ENCODE results near the gene SH2D7. TPM values are rescaled to one million over a fixed set of nuclear protein-coding genes. Genes with fewer than 3 reads are reported as not detected.

Gene SH2D7
- total and polyA plus RNA-seq, 5 donors, result 0.02 TPM; not detected in 4

DNA sequence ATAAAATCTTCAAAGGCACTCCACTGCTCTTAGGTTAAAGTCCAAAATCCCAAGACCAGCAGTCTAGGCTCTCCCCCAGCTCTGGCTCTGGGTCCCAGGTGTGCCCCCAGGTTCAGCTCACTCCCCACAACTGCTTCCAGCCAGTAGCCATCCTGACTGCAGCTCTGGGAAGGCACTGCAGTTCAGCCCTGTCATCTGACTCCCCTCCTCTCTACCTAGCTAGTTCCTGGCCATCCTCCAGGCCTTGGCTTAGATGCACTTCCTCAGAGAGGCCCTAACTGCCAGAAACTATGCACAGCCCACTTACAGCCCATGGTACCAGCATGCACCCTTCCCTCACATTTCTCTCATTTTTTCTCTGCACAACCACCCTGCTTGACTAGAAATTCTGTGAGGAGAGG lies 40.4 kb upstream of the SH2D7 start:
- ATAC-seq (peak in 1 of 2 donors; percentile 38), DNase-seq (peak in 1 of 3 donors; percentile 63)
- Histone ChIP-seq H3K27ac (ENCODE audit: low read length) (peak overlapping the region; percentile 61), H3K4me3 (ENCODE audit: low read length) (no peak overlapping the region), H3K27me3 (ENCODE audit: control insufficient read depth, insufficient read depth) (no peaks in the 10 kb centered on the region), H3K9me3 (ENCODE audit: control insufficient read depth, low read length) (no peaks in the 10 kb centered on the region), H3K4me1 (ENCODE audit: control insufficient read depth, insufficient read depth, low read length) (peaks cover 17% of the 10 kb centered on the region)
- intact Hi-C loops (cut with DNase I), result no loop called here

DNA sequence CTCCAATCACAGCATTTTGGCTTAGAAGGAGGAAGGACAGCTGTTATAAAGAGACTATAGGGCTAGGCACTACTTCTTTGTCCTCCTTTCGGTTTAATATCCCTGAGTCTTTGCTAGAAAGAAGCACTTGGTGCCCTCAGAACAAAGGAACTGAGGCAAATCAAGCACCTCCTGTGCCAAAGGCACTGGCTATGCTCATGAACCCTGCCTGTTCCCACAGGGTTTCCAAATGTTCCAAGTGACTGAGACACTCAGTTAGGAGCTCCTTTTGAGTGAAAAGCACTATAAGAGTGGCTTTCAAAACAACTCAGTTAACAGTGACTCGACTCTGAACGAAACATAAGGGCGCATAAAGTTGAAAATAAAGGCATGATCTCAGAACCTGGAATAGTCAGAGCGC lies 39.8 kb upstream of the SH2D7 start:
- no peak for ATAC-seq
- DNase-seq, result no peak
- 87% methylated on average over 5 of the region's 5 CpGs for WGBS
- H3K9me3 ChIP-seq (ENCODE audit: control insufficient read depth, low read length), result no peaks in the 10 kb centered on the region
- H3K27me3 ChIP-seq (ENCODE audit: control insufficient read depth, insufficient read depth), result no peaks in the 10 kb centered on the region
- no peak overlapping the region for H3K27ac ChIP-seq (ENCODE audit: low read length)
- intact Hi-C loops (cut with DNase I), result no loop called here
- no peak overlapping the region for H3K4me3 ChIP-seq (ENCODE audit: low read length)
- H3K4me1 ChIP-seq (ENCODE audit: control insufficient read depth, insufficient read depth, low read length), result peaks cover 16% of the 10 kb centered on the region

DNA sequence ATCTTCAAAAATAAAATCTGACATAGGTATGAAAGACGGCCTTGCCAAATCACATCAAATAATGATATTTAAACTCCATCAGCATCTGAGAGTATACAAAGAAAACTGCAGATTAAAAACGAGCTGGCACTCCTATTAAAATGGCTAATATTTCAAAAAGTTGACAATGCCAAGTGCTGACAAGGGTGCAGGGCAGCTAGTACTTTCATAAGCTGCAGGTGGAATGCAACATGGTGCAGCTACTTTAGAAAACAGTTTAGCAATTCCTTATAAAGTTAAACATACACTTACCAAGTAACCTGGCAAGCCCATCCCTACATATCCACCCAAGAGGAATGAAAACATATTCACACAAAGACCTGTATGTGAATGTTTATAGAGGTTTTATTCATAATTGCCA lies 37.8 kb upstream of the SH2D7 start:
- no peaks in the 10 kb centered on the region for H3K27me3 ChIP-seq (ENCODE audit: control insufficient read depth, insufficient read depth)
- DNase-seq (no peak), ATAC-seq (no peak)
- intact Hi-C loops (cut with DNase I), result no loop called here
- no peak overlapping the region for H3K4me3 ChIP-seq (ENCODE audit: low read length)
- H3K27ac ChIP-seq (ENCODE audit: low read length), result no peak overlapping the region
- peaks cover 13% of the 10 kb centered on the region for H3K4me1 ChIP-seq (ENCODE audit: control insufficient read depth, insufficient read depth, low read length)
- H3K9me3 ChIP-seq (ENCODE audit: control insufficient read depth, low read length), result no peaks in the 10 kb centered on the region
- WGBS, result 89% methylated on average over 2 of the region's 2 CpGs

DNA sequence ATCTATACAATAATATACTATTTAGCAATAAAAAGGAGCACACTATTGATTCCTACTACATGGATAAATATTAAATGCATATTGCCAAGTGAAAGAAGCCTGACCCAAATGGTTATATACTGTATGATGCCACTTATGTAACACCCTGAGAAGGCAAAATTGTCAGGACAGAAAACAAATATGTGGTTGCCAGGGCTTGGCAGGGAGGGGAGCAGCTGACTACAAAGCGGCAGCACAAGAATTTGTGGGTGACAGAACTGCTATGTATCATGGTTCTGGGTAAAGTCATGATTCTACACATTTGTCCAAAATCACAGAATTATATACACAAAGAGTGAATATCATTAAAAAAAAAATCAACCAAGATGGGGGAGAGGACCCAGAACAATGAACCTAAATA lies 37.4 kb upstream of the SH2D7 start:
- DNase-seq, result no peak
- ATAC-seq, result no peak
- Histone ChIP-seq H3K4me3 (ENCODE audit: low read length) (no peak overlapping the region), H3K4me1 (ENCODE audit: control insufficient read depth, insufficient read depth, low read length) (peaks cover 16% of the 10 kb centered on the region), H3K27me3 (ENCODE audit: control insufficient read depth, insufficient read depth) (no peaks in the 10 kb centered on the region), H3K9me3 (ENCODE audit: control insufficient read depth, low read length) (no peaks in the 10 kb centered on the region), H3K27ac (ENCODE audit: low read length) (no peak overlapping the region)
- WGBS, result 88% methylated on average over 1 of the region's 1 CpG
- intact Hi-C loops (cut with DNase I), result no loop called here

DNA sequence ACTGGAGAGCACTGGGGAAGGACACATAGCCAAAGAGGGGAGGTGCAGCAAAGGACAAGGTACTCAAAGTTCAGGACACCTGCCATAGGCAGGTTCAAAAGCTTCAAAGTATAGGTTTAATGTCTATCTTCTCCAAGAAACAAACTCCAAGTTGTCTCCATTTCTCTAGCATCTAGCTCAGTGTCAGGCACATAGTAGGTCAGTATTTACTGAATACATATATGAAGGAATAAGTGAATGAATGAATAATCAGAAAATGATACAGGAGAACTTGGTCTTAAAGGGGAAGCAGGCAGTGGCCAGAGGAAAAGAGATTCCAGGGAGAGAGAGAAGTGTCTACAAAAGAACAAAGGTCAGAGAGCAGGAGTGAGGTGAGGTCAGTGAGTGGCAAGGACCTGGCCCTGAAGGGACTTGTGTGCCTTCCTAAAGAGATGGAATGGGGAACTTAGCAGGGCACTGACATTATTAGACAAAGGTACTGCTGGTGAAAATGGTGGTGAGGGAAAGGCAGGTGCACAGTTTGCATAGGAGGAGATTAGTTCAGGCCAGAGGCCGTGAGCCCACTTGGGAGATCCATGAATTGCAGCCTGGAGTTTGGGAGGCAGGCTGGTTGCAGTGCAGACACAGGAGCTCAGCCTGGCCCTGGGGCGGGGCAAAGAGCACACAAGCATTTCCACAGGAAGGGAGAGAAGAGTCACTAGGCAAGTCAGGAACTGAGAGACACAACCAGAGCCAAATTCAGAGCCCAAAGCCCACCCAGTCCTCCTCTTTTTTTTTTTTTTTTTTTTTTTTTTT lies 36.2 kb upstream of the SH2D7 start:
- no peaks in the 10 kb centered on the region for H3K9me3 ChIP-seq (ENCODE audit: control insufficient read depth, low read length)
- peak overlapping the region; percentile 22 for H3K27ac ChIP-seq (ENCODE audit: low read length)
- no peak overlapping the region for H3K4me3 ChIP-seq (ENCODE audit: low read length)
- DNase-seq, result peak in 2 of 3 donors; percentile 69
- WGBS, result 36% methylated on average over 2 of the region's 2 CpGs
- peak; percentile 69 to 75 for ATAC-seq
- peaks cover 16% of the 10 kb centered on the region for H3K4me1 ChIP-seq (ENCODE audit: control insufficient read depth, insufficient read depth, low read length)
- no peaks in the 10 kb centered on the region for H3K27me3 ChIP-seq (ENCODE audit: control insufficient read depth, insufficient read depth)
- intact Hi-C loops (cut with DNase I), result no loop called here

DNA sequence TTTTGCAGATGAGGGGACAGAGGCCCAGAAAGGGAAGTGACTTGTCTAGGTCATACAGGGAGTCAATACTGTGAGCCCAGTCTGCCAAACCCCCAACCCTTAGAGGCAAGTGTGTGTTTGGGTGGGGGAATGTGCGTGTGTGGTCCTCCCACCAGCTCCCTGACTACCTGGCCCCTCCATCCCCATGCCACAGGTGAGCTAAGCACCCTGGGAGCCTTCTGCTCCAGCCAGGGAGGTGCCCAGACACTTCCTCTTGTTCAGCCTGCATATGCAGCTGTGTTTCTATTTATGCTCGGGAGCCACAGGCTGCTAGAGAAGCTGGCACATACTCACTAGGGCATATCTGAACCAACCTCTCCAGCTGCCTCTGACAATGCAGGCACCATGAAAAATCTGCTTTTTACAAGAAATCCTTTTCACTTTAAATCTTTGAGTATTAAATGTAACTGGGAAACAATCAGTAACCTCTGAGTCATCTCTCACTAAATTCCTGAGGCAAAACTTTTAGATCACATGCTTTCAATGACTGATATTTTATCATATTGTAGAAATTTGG lies 35.6 kb upstream of the SH2D7 start:
- DNase-seq, result no peak

DNA sequence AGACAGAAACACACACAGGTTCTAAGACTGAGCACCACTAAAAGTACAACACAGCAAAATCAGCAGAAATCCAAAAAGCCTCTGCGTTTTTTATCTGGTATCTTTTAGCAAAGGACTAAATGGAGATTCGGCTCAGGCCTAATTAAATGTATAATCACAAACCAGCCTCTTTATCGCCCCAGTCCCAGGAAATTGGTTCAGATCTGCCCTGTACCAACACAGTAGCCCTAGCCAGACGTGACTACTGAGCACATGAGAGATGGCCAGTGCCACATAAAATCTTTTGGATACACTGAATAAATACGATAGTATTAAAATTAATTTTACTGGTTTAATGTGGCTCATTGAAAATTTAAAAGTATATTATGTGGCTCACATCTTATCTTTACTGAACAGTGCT lies 34.6 kb upstream of the SH2D7 start:
- Histone ChIP-seq H3K9me3 (ENCODE audit: control insufficient read depth, low read length) (no peaks in the 10 kb centered on the region), H3K27me3 (ENCODE audit: control insufficient read depth, insufficient read depth) (no peaks in the 10 kb centered on the region), H3K4me1 (ENCODE audit: control insufficient read depth, insufficient read depth, low read length) (peaks cover 9% of the 10 kb centered on the region), H3K27ac (ENCODE audit: low read length) (no peak overlapping the region), H3K4me3 (ENCODE audit: low read length) (no peak overlapping the region)
- 75% methylated on average over 5 of the region's 5 CpGs for WGBS
- DNase-seq (no peak), ATAC-seq (no peak)
- intact Hi-C loops (cut with DNase I), result no loop called here

More for the DNA sequence above, 35.6 kb upstream of the SH2D7 start:
- H3K9me3 ChIP-seq (ENCODE audit: control insufficient read depth, low read length), result no peaks in the 10 kb centered on the region
- no peak overlapping the region for H3K4me3 ChIP-seq (ENCODE audit: low read length)
- WGBS, result 36% methylated on average over 2 of the region's 2 CpGs
- intact Hi-C loops (cut with DNase I), result no loop called here
- peak; percentile 68 to 74 for ATAC-seq
- peak overlapping the region; percentile 22 for H3K27ac ChIP-seq (ENCODE audit: low read length)
- H3K4me1 ChIP-seq (ENCODE audit: control insufficient read depth, insufficient read depth, low read length), result peaks cover 14% of the 10 kb centered on the region
- H3K27me3 ChIP-seq (ENCODE audit: control insufficient read depth, insufficient read depth), result no peaks in the 10 kb centered on the region

DNA sequence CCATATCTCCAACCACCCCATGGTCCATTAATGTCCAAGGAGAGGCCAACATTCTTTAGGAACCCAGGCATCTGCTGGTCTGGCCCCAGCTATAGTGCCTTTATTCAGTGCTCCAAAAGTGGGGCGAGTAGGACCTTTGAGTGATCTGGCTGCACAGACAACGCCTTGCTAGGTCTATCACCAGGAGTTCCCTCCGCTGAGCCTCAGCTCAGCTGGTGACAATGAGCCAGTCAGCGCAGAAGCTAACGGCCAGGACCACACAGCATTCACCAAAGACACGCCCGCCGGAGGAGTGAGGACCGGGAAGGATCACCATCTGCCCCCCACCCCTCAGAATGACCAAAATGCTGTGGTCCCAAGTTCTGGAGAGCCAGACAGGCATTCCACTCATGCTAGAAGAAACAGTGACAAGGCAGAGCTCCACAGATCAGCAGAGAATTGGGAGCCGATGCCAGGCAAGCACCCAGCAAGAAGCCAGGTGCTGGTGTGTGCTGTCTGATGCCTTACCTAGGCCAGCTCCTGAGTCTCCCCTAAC lies 33.9 kb upstream of the SH2D7 start:
- Histone ChIP-seq H3K9me3 (ENCODE audit: control insufficient read depth, low read length) (no peaks in the 10 kb centered on the region), H3K4me1 (ENCODE audit: control insufficient read depth, insufficient read depth, low read length) (peaks cover 11% of the 10 kb centered on the region), H3K27ac (ENCODE audit: low read length) (no peak overlapping the region), H3K27me3 (ENCODE audit: control insufficient read depth, insufficient read depth) (no peaks in the 10 kb centered on the region), H3K4me3 (ENCODE audit: low read length) (no peak overlapping the region)
- ATAC-seq, result no peak
- no peak for DNase-seq
- 89% methylated on average over 10 of the region's 10 CpGs for WGBS
- intact Hi-C loops (cut with DNase I), result no loop called here

DNA sequence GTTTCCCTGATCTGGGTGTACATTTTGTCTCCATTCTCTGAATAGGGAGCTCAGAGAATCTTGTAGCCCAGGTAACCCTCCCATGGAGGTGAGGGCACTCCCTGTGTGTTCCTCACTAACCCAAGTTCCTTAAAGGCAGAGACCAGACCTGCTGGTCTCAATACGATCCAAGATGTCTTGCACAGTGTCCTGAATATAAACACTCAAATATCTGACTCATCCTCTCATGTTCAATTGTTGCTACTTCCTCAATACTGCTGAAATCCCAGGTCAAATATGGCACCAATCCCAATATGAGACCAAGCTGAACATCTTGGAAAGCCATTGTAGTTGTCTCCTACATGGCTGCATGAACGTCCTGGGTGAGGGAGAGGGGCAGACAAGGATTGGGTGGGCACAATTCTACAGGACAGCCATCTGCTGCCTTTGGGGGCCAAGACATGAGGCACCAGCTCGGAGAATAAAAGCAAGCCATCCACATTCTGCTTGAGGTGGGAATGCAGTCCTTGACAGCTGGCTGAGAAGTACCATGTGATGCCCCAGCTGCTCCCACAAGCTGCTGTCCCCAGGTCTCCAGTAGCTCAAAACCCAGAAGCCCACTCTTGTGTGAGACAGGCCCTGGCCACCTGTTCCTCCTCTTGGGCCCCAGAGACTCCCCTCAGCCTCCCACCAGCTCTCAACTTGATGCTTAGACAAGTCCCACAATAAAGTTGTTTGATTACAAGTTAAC lies 33.1 kb upstream of the SH2D7 start:
- Histone ChIP-seq H3K4me3 (ENCODE audit: low read length) (no peak overlapping the region), H3K4me1 (ENCODE audit: control insufficient read depth, insufficient read depth, low read length) (peaks cover 13% of the 10 kb centered on the region), H3K27me3 (ENCODE audit: control insufficient read depth, insufficient read depth) (no peaks in the 10 kb centered on the region), H3K27ac (ENCODE audit: low read length) (no peak overlapping the region), H3K9me3 (ENCODE audit: control insufficient read depth, low read length) (no peaks in the 10 kb centered on the region)
- ATAC-seq (no peak), DNase-seq (no peak)
- 74% methylated on average over 3 of the region's 3 CpGs for WGBS
- intact Hi-C loops (cut with DNase I), result no loop called here

DNA sequence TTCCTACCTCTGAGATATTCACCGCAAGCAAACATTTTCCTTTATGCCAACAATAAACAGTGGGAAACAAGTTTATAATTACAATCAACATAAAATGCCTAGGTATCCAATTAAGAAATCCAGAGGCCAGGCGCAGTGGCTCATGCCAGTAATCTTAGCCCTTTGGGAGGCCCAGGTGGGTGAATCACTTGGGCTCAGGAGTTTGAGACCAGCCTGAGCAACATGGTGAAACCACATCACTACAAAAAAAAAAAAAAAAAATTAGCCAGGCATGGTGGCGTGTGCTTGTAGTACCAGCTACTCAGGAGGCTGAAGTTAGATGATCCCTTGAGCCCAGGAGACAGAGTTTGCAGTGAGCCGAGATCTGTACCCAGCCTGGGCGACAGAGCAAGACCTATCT lies 32.1 kb upstream of the SH2D7 start:
- Histone ChIP-seq H3K4me3 (ENCODE audit: low read length) (no peak overlapping the region), H3K4me1 (ENCODE audit: control insufficient read depth, insufficient read depth, low read length) (peaks cover 13% of the 10 kb centered on the region), H3K9me3 (ENCODE audit: control insufficient read depth, low read length) (no peaks in the 10 kb centered on the region), H3K27ac (ENCODE audit: low read length) (no peak overlapping the region), H3K27me3 (ENCODE audit: control insufficient read depth, insufficient read depth) (no peaks in the 10 kb centered on the region)
- DNase-seq (no peak), ATAC-seq (no peak)
- 97% methylated on average over 5 of the region's 5 CpGs for WGBS
- intact Hi-C loops (cut with DNase I), result no loop called here

DNA sequence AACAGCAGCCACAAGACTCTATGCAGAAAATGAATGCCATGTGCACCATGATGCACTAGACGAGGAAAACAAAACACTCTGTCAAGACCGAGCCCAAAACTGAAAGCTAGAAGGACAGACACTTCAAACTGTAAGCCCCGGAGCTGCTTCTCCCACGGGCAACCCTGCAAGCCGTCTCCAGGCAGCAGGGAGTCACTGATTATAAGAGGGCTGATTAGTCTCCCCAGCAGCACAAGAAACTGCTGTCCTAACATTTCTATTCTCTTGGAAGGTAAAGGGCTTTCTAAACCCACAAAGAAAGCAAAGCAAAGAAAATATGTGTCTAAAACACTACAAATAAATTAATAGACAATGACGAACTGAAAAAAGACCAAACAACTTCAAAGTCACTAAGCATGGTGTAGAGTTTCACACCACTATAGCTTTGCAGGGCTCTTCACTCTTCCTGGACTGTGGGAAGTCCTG lies 30.4 kb upstream of the SH2D7 start:
- H3K4me3 ChIP-seq (ENCODE audit: low read length), result no peak overlapping the region
- H3K4me1 ChIP-seq (ENCODE audit: control insufficient read depth, insufficient read depth, low read length), result peaks cover 17% of the 10 kb centered on the region
- intact Hi-C loops (cut with DNase I), result no loop called here
- DNase-seq, result peak in 1 of 3 donors; percentile 63
- WGBS, result 4% methylated on average over 6 of the region's 6 CpGs
- H3K27me3 ChIP-seq (ENCODE audit: control insufficient read depth, insufficient read depth), result no peaks in the 10 kb centered on the region
- H3K9me3 ChIP-seq (ENCODE audit: control insufficient read depth, low read length), result no peaks in the 10 kb centered on the region
- peak in 1 of 2 donors; percentile 25 for ATAC-seq
- H3K27ac ChIP-seq (ENCODE audit: low read length), result no peak overlapping the region

Measured in right cardiac atrium (tissue), 5 donors.